SK-N-SH (cell line): ENCODE results near the gene ACLY. TPM values are rescaled to one million over a fixed set of nuclear protein-coding genes. Genes with fewer than 3 reads are reported as not detected.

Experiments used
- CTCF ChIA-PET: fragments of 300-600, 350-600 bp; formaldehyde crosslinking; extraction: SDS; loops from one replicate; lab custom pipeline; 2021; lab: Yijun Ruan, JAX
- POLR2A ChIA-PET: fragments of 350-600 bp; sonication (Branson Sonifier 250); formaldehyde crosslinking; extraction: SDS; loops from one replicate; lab custom pipeline; 2020; ENCODE audit warnings: antibody characterized with exemption, inconsistent platforms; lab: Yijun Ruan, JAX
- DNase-seq: peaks from one replicate; pipeline ENCODE4 v3.0.0; 2012
- H2AFZ ChIP-seq: fragments of 200-600 bp; sonication (generic); 2 replicates; pipeline ENCODE4 v1.8.1; 2016; ENCODE audit warnings: antibody characterized with exemption, mild to moderate bottlenecking, low read depth
- H3F3A ChIP-seq: fragments of 200-600 bp; sonication (generic); replicated peaks from 2 replicates; pipeline ENCODE3; 2016; ENCODE audit warnings: antibody characterized with exemption, mild to moderate bottlenecking; ENCODE audit not compliant: insufficient read depth
- H3K27ac ChIP-seq, 2 experiments: fragments of 200-500 bp in 1 of 2; fragments of 200-600 bp in 1 of 2; sonication (Bioruptor generic) in 1 of 2; sonication (generic), shearing (Covaris generic) in 1 of 2; 2 replicates each; pipeline versions ENCODE4 v1.5.1 to v1.6.1; 2014 to 2016; ENCODE audit warnings: low read depth in 2 of 2, inconsistent platforms in 1 of 2, low read length in 1 of 2, mild to moderate bottlenecking in 1 of 2, mixed read lengths in 1 of 2
- H3K27me3 ChIP-seq: fragments of 200-600 bp; sonication (generic), shearing (Covaris generic); 2 replicates; pipeline ENCODE4 v1.6.1; 2016; ENCODE audit warnings: mixed run types; ENCODE audit not compliant: insufficient read depth
- H3K36me3 ChIP-seq, 2 experiments: fragments of 200-500 bp in 1 of 2; fragments of 200-600 bp in 1 of 2; sonication (Bioruptor generic) in 1 of 2; sonication (generic) in 1 of 2; replicated peaks in 1 of 2; 2 replicates each; pipeline versions ENCODE3 to v1.5.1; 2014 to 2016; ENCODE audit warnings: low read length in 1 of 2, mild to moderate bottlenecking in 1 of 2; ENCODE audit not compliant: insufficient read depth in 2 of 2, control insufficient read depth in 1 of 2
- H3K4me1 ChIP-seq, 2 experiments: fragments of 200-500 bp in 1 of 2; fragments of 200-600 bp in 1 of 2; sonication (Bioruptor generic) in 1 of 2; sonication (generic), shearing (Covaris generic) in 1 of 2; 2 replicates each; pipeline versions ENCODE4 v1.5.1 to v1.6.1; 2014 to 2016; ENCODE audit warnings: low read depth in 1 of 2, low read length in 1 of 2, mixed run types in 1 of 2; ENCODE audit not compliant: insufficient read depth in 2 of 2, control insufficient read depth in 1 of 2
- H3K4me2 ChIP-seq: fragments of 200-600 bp; sonication (generic), shearing (Covaris generic); 2 replicates; pipeline ENCODE4 v1.6.1; 2017; ENCODE audit warnings: mixed run types
- H3K4me3 ChIP-seq, 2 experiments: fragments of 200-500 bp in 1 of 2; fragments of 200-600 bp in 1 of 2; sonication (Bioruptor generic) in 1 of 2; sonication (generic), shearing (Covaris generic) in 1 of 2; 2 replicates each; pipeline versions ENCODE4 v1.5.1 to v1.8.1; 2014 to 2016; ENCODE audit warnings: low read depth in 2 of 2, inconsistent platforms in 1 of 2, low read length in 1 of 2, mild to moderate bottlenecking in 1 of 2, mixed read lengths in 1 of 2, moderate library complexity in 1 of 2
- H3K79me2 ChIP-seq: fragments of 200-600 bp; sonication (generic); 2 replicates; pipeline ENCODE4 v1.8.1; 2017; ENCODE audit warnings: mild to moderate bottlenecking; ENCODE audit not compliant: insufficient read depth
- H3K9ac ChIP-seq: fragments of 200-600 bp; sonication (generic); 2 replicates; pipeline ENCODE4 v1.6.1; 2017; ENCODE audit warnings: mixed run types
- H3K9me2 ChIP-seq: fragments of 200-600 bp; sonication (generic); 2 replicates; pipeline ENCODE4 v1.6.1; 2017; ENCODE audit warnings: mixed run types
- H3K9me3 ChIP-seq: fragments of 200-600 bp; sonication (generic); 2 replicates; pipeline ENCODE4 v1.6.1; 2017; ENCODE audit warnings: mixed run types, mild to moderate bottlenecking, moderate library complexity
- H4K20me1 ChIP-seq: fragments of 200-600 bp; sonication (generic); 2 replicates; pipeline ENCODE4 v1.6.1; 2017; ENCODE audit warnings: mild to moderate bottlenecking, mixed run types; ENCODE audit not compliant: insufficient read depth
- IRF3 ChIP-seq: fragments of 150-350 bp; IDR thresholded peaks from 2 replicates; pipeline ENCODE4 v1.6.1; 2016; ENCODE audit warnings: mild to moderate bottlenecking, low read depth, low read length
- JUND ChIP-seq: IDR thresholded peaks from 2 replicates; pipeline ENCODE4 v1.4.0; 2012
- MXI1 ChIP-seq: IDR thresholded peaks from 2 replicates; pipeline ENCODE4 v1.6.1; 2012; ENCODE audit warnings: mild to moderate bottlenecking, low read depth, low read length, improper control_type of control experiment
- POLR2AphosphoS5 ChIP-seq: IDR thresholded peaks from 2 replicates; pipeline ENCODE4 v1.6.1; 2012; ENCODE audit warnings: low read depth, low read length
- SIN3A ChIP-seq: IDR thresholded peaks from 2 replicates; pipeline ENCODE4 v1.6.1; 2012; ENCODE audit warnings: low read depth, mild to moderate bottlenecking, low read length, moderate library complexity, borderline replicate concordance
- SMC3 ChIP-seq: IDR thresholded peaks from 2 replicates; pipeline ENCODE4 v1.6.1; 2012; ENCODE audit warnings: low read depth, low read length, improper control_type of control experiment
- USF1 ChIP-seq: IDR thresholded peaks from 2 replicates; pipeline ENCODE4 v1.4.0; 2012; ENCODE audit warnings: low read depth, borderline replicate concordance
- ZBTB33 ChIP-seq: IDR thresholded peaks from 2 replicates; pipeline ENCODE4 v1.4.0; 2012; ENCODE audit warnings: low read depth, borderline replicate concordance
- WGBS: methylation state at CpG from one replicate; pipeline ENCODE4 v1.1.6; 2017; ENCODE audit warnings: low lambda C conversion rate; 5-methylcytosine and 5-hydroxymethylcytosine counted together
- polyA plus RNA-seq, 3 experiments: library from polyadenylated mRNA; depleted of rRNA; stranded (reverse); fragments of >200 nt; gene quantifications; 2 replicates each; pipeline ENCODE4 v1.2.3, GENCODE V29; 2012

The ACLY gene
- polyA plus RNA-seq, 1 of the 3 experiments (the other 2 are of a cell fraction): 163 TPM

DNA sequence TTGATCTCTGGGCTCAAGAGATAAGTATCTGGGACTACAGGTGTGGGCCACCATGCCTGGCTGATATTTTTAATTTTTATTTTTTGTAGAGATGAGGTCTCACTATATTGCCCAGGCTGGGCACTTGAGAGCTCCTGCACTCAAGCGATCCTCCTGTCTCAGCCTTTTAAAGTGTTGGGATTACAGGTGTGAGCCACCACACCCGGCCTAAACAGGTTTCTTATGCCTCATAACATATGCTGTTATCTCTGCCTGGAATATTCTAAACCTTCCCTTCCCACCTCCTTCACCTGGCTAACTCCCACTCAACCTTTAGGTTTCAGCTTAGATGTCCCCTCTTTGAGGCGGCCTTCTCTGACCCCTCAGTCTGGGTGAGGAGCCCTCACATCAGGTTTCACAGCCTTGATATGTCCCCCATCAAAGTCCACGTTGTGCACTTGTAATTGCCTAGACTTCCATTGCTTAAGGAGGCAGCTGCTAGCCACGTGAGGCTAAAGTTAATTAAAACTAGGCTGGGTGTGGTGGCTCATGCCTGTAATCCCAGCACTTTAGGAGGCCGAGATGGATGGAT lies 39.2 kb upstream of the ACLY start (continued):
- no peak for TF ChIP-seq ZBTB33

DNA sequence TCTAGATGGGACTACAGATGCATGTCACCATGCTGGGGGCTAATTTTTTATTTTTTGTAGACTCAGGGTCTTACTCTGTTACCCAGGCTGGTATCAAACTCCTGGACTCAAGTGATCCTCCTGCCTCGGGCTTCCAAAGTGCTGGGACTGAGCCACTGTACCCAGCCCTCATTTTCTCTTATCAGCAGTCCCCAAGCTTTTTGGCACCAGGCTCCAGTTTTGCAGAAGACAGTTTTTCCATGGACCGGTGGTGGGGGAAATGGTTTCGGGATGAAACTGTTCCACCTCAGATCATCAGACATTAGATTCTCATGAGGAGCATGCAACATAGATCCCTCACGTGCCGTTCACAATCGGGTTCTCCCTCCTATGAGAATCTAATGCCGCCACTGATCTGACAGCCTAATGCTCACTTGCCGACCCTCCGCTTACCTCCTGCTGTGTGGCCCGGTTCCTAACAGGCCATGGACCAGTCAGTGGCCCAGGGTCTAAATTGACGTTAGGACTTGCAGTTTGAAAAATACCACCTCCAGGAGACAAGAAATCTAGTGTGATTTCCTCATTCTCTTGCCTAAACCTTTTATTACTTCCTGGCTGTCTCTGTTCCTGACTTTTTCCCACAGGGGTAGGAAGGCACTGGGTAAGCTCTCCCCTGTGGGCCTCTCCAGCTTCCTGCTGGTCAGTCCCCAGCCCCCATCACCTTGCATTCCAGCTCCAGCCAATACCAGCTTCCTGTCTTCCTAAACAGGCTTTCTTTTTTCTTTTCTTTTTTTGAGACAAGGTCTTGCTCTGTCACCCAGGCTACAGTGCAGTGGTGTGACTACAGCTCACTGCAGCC lies 38.5 kb upstream of the ACLY start:
- DNase-seq: no peak
- H3K27me3 ChIP-seq: no peaks in the 10 kb centered on the region
- no peak overlapping the region for H3K9ac ChIP-seq
- H2AFZ ChIP-seq: no peak overlapping the region
- peaks cover 4% of the 10 kb centered on the region for H3F3A ChIP-seq
- no peaks in the 10 kb centered on the region for H3K9me2 ChIP-seq
- H3K4me2 ChIP-seq: no peak overlapping the region
- CTCF ChIA-PET: interaction anchor here (0.6 to 7.1 kb wide), 8 partner anchors 27 to 220 kb away, joined by 3 to 67 read pairs (median 3); partner anchors contain the start of genes DNAJC7, NKIRAS2 and ODAD4
- no peak for TF ChIP-seq ZBTB33
- no peak for TF ChIP-seq MXI1
- TF ChIP-seq, all 33 proteins: peak for 0
- POLR2A ChIA-PET: no interaction called here
- H3K4me1 ChIP-seq: peaks cover 0 to 11% of the 10 kb centered on the region in 2 experiments; a peak in 1 of 4 replicates
- no peaks in the 10 kb centered on the region for H3K79me2 ChIP-seq
- no peak overlapping the region for H3K4me3 ChIP-seq
- no peaks in the 10 kb centered on the region for H3K9me3 ChIP-seq
- H3K27ac ChIP-seq: no peak overlapping the region
- no peaks in the 10 kb centered on the region for H3K36me3 ChIP-seq
- no peaks in the 10 kb centered on the region for H4K20me1 ChIP-seq
- WGBS: 93% methylated on average over 11 of the region's 11 CpGs

- Histone ChIP-seq H3K4me2 (no peak overlapping the region), H4K20me1 (no peaks in the 10 kb centered on the region), H3F3A (peaks cover 4% of the 10 kb centered on the region), H3K27me3 (no peaks in the 10 kb centered on the region), H2AFZ (no peak overlapping the region), H3K27ac (no peak overlapping the region), H3K79me2 (no peaks in the 10 kb centered on the region), H3K9me3 (no peaks in the 10 kb centered on the region), H3K36me3 (peaks cover 0 to 4% of the 10 kb centered on the region in 2 experiments), H3K9me2 (no peaks in the 10 kb centered on the region), H3K4me3 (no peak overlapping the region), H3K4me1 (peaks cover 0 to 11% of the 10 kb centered on the region in 2 experiments; a peak in 1 of 4 replicates), H3K9ac (no peak overlapping the region)
- ChIA-PET POLR2A (no interaction called here), CTCF (interaction anchor here (0.6 to 7.1 kb wide), 2 partner anchors 63 to 219 kb away, joined by 3 to 67 read pairs; partner anchors contain the start of genes DNAJC7 and NKIRAS2)
- TF ChIP-seq JUND (no peak), SMC3 (no peak), USF1 (no peak), IRF3 (no peak), SIN3A (no peak), POLR2AphosphoS5 (no peak)
- WGBS: 88% methylated on average over 6 of the region's 6 CpGs
- no peak for DNase-seq
Measured at GRCh38 chr17:41956522-41956921, 37.8 kb upstream of the ACLY start.
